ENCODE results near the gene TMEM168.
"Not testable (repeated sequence)": the region's sequence is repeated elsewhere in the genome, so short reads cannot be mapped to it uniquely, and the experiment has no call there.

The TMEM168 gene, protein sequence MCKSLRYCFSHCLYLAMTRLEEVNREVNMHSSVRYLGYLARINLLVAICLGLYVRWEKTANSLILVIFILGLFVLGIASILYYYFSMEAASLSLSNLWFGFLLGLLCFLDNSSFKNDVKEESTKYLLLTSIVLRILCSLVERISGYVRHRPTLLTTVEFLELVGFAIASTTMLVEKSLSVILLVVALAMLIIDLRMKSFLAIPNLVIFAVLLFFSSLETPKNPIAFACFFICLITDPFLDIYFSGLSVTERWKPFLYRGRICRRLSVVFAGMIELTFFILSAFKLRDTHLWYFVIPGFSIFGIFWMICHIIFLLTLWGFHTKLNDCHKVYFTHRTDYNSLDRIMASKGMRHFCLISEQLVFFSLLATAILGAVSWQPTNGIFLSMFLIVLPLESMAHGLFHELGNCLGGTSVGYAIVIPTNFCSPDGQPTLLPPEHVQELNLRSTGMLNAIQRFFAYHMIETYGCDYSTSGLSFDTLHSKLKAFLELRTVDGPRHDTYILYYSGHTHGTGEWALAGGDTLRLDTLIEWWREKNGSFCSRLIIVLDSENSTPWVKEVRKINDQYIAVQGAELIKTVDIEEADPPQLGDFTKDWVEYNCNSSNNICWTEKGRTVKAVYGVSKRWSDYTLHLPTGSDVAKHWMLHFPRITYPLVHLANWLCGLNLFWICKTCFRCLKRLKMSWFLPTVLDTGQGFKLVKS

GRCh38 chr7:112789817-112790585, at the start of gene TMEM168:
Gene TMEM168 (minus strand): TSS chr7:112790393. CDS start chr7:112784825, 5,568 bp downstream.
- peak within 1 kb of the TSS; percentile 65 for H3K4me3 ChIP-seq (ENCODE audit: low read depth, low read length, poor library complexity, severe bottlenecking)
- no peaks in the 10 kb centered on the region for H3F3A ChIP-seq (ENCODE audit: insufficient read depth, low read length)
- H4K20me1 ChIP-seq (ENCODE audit: insufficient read depth, low read length) = no peaks in the 10 kb centered on the region
- H3K27me3 ChIP-seq (ENCODE audit: insufficient read depth, low read length) = no peaks in the 10 kb centered on the region
- no peaks in the 10 kb centered on the region for H3K9me2 ChIP-seq (ENCODE audit: low read depth, low read length)
- no peak for TF ChIP-seq EZH2 (IDR thresholded peaks at IDR 0.05; ENCODE audit: borderline replicate concordance, low read length)
- TF ChIP-seq, protein P1, sequence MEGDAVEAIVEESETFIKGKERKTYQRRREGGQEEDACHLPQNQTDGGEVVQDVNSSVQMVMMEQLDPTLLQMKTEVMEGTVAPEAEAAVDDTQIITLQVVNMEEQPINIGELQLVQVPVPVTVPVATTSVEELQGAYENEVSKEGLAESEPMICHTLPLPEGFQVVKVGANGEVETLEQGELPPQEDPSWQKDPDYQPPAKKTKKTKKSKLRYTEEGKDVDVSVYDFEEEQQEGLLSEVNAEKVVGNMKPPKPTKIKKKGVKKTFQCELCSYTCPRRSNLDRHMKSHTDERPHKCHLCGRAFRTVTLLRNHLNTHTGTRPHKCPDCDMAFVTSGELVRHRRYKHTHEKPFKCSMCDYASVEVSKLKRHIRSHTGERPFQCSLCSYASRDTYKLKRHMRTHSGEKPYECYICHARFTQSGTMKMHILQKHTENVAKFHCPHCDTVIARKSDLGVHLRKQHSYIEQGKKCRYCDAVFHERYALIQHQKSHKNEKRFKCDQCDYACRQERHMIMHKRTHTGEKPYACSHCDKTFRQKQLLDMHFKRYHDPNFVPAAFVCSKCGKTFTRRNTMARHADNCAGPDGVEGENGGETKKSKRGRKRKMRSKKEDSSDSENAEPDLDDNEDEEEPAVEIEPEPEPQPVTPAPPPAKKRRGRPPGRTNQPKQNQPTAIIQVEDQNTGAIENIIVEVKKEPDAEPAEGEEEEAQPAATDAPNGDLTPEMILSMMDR (IDR thresholded peaks at IDR 0.05; ENCODE audit: low read length) = peak; percentile 12; the same call in 1 of the 2 replicates
- H3K4me2 ChIP-seq (ENCODE audit: low read length) = peak within 1 kb of the TSS; percentile 80
- peaks cover 27% of the 10 kb centered on the region for H3K79me2 ChIP-seq (ENCODE audit: insufficient read depth, low read length)
- peaks cover 25% of the 10 kb centered on the region for H3K4me1 ChIP-seq (ENCODE audit: insufficient read depth, low read length, severe bottlenecking)
- peaks cover 2% of the 10 kb centered on the region; the same call in 1 of the 2 replicates for H3K36me3 ChIP-seq (ENCODE audit: insufficient read depth, low read length)
- peak within 1 kb of the TSS; percentile 84 for H2AFZ ChIP-seq (ENCODE audit: low read length)
- peak within 1 kb of the TSS; percentile 84 for H3K27ac ChIP-seq (ENCODE audit: low read depth, low read length, poor library complexity, severe bottlenecking)
- H3K9ac ChIP-seq (ENCODE audit: low read length) = peak within 1 kb of the TSS; percentile 65
- no peaks in the 10 kb centered on the region for H3K9me3 ChIP-seq (ENCODE audit: low read length)

GRCh38 chr7:112835928-112836327, 45.7 kb upstream of the TMEM168 start:
- not testable (repeated sequence) for H2AFZ ChIP-seq (ENCODE audit: low read length); H3K79me2 ChIP-seq (ENCODE audit: insufficient read depth, low read length); H3K27ac ChIP-seq (ENCODE audit: low read depth, low read length, poor library complexity, severe bottlenecking); H3K4me1 ChIP-seq (ENCODE audit: insufficient read depth, low read length, severe bottlenecking); H3K4me2 ChIP-seq (ENCODE audit: low read length); H3K9ac ChIP-seq (ENCODE audit: low read length); H3K9me3 ChIP-seq (ENCODE audit: low read length); H3K4me3 ChIP-seq (ENCODE audit: low read depth, low read length, poor library complexity, severe bottlenecking); H3K27me3 ChIP-seq (ENCODE audit: insufficient read depth, low read length); H4K20me1 ChIP-seq (ENCODE audit: insufficient read depth, low read length); H3F3A ChIP-seq (ENCODE audit: insufficient read depth, low read length); H3K9me2 ChIP-seq (ENCODE audit: low read depth, low read length)
- peaks cover 20% of the 10 kb centered on the region; the same call in 1 of the 2 replicates for H3K36me3 ChIP-seq (ENCODE audit: insufficient read depth, low read length)

- Histone ChIP-seq H3K4me2 (ENCODE audit: low read length) (no peak overlapping the region), H3F3A (ENCODE audit: insufficient read depth, low read length) (no peaks in the 10 kb centered on the region), H3K9me3 (ENCODE audit: low read length) (peaks cover 33% of the 10 kb centered on the region), H3K4me3 (ENCODE audit: low read depth, low read length, poor library complexity, severe bottlenecking) (no peak overlapping the region), H2AFZ (ENCODE audit: low read length) (no peak overlapping the region), H3K36me3 (ENCODE audit: insufficient read depth, low read length) (peaks cover 46% of the 10 kb centered on the region), H3K27me3 (ENCODE audit: insufficient read depth, low read length) (no peaks in the 10 kb centered on the region), H3K27ac (ENCODE audit: low read depth, low read length, poor library complexity, severe bottlenecking) (no peak overlapping the region), H3K9ac (ENCODE audit: low read length) (no peak overlapping the region), H3K4me1 (ENCODE audit: insufficient read depth, low read length, severe bottlenecking) (no peaks in the 10 kb centered on the region), H4K20me1 (ENCODE audit: insufficient read depth, low read length) (no peaks in the 10 kb centered on the region), H3K79me2 (ENCODE audit: insufficient read depth, low read length) (no peaks in the 10 kb centered on the region), H3K9me2 (ENCODE audit: low read depth, low read length) (no peaks in the 10 kb centered on the region)
- TF ChIP-seq EZH2 (IDR thresholded peaks at IDR 0.05; ENCODE audit: borderline replicate concordance, low read length) = no peak
- TF ChIP-seq, protein P1 (IDR thresholded peaks at IDR 0.05; ENCODE audit: low read length) = no peak
These were observed 42.9 kb upstream of the TMEM168 start for GRCh38 chr7:112833082-112833481.
